ENCODE results near the gene PARP4. TPM values are rescaled to one million over a fixed set of nuclear protein-coding genes. Genes with fewer than 3 reads are reported as not detected.

Gene PARP4
- total and polyA plus RNA-seq, 2 of the 13 experiments (the other 11 are each of a cell fraction or from before 2014, with no cell fraction given), result 40.5 to 42.6 TPM

- TF ChIP-seq MED13 (CRISPR knock-in tag; IDR thresholded peaks at IDR 0.05) (peak; percentile 61; the same call in 1 of the 2 replicates), SRSF9 (IDR thresholded peaks at IDR 0.05; ENCODE audit: borderline replicate concordance, insufficient read depth, low read depth, low read length, poor library complexity, severe bottlenecking) (no peak), HOXD1 (CRISPR knock-in tag; IDR thresholded peaks at IDR 0.05) (peak; percentile 26; the same call in 1 of the 2 replicates), ZNF317 (CRISPR knock-in tag; IDR thresholded peaks at IDR 0.05) (peak; percentile 97), ZNF350 (CRISPR knock-in tag; IDR thresholded peaks at IDR 0.05; ENCODE audit: borderline replicate concordance, low read depth) (peak; percentile 87; the same call in 1 of the 2 replicates), ZNF556 (CRISPR knock-in tag; IDR thresholded peaks at IDR 0.05; ENCODE audit: borderline replicate concordance) (peak; percentile 92; the same call in 1 of the 2 replicates), ZFP90 (CRISPR knock-in tag; IDR thresholded peaks at IDR 0.05; ENCODE audit: borderline replicate concordance) (peak; percentile 79; the same call in 1 of the 2 replicates), POLR2AphosphoS2 (IDR thresholded peaks at IDR 0.05; ENCODE audit: low read depth, low read length) (0 out of 2 replicates have a peak, but pooled peaks have one; percentile 31), ZFP82 (CRISPR knock-in tag; IDR thresholded peaks at IDR 0.05; ENCODE audit: borderline replicate concordance) (no peak), TP53 (CRISPR knock-in tag; conservative IDR thresholded peaks at IDR 0.05) (no peak), ZNF263 (CRISPR knock-in tag; IDR thresholded peaks at IDR 0.05) (peak; percentile 26; the same call in 1 of the 2 replicates), HNRNPK (IDR thresholded peaks at IDR 0.05; ENCODE audit: low read depth, low read length, poor library complexity, severe bottlenecking) (peak; percentile 14), GATAD2A (CRISPR knock-in tag; IDR thresholded peaks at IDR 0.05) (peak; percentile 66), AGO1 (IDR thresholded peaks at IDR 0.05; ENCODE audit: low read depth, low read length, poor library complexity, severe bottlenecking) (peak; percentile 57), CHD2 (IDR thresholded peaks at IDR 0.05; ENCODE audit: low read depth, low read length) (peak; percentile 81)
- TF ChIP-seq, protein P1, sequence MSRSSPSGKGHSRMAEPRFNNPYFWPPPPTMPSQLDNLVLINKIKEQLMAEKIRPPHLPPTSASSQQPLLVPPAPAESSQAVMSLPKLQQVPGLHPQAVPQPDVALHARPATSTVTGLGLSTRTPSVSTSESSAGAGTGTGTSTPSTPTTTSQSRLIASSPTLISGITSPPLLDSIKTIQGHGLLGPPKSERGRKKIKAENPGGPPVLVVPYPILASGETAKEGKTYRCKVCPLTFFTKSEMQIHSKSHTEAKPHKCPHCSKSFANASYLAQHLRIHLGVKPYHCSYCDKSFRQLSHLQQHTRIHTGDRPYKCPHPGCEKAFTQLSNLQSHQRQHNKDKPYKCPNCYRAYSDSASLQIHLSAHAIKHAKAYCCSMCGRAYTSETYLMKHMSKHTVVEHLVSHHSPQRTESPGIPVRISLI (CRISPR knock-in tag; IDR thresholded peaks at IDR 0.05; ENCODE audit: borderline replicate concordance), result peak; percentile 60; the same call in 1 of the 2 replicates
- TF ChIP-seq, protein P2, sequence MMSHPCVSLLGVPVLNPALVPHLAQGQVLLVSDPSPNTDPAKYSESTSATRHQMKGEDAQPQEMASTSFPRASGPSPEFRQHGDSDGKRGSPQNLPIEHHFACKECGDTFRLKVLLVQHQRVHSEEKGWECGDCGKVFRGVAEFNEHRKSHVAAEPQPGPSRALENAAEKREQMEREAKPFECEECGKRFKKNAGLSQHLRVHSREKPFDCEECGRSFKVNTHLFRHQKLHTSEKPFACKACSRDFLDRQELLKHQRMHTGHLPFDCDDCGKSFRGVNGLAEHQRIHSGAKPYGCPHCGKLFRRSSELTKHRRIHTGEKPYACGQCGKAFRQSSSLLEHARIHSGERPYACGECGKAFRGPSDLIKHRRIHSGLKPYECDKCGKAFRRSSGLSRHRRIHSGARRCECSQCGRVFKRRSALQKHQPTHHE (CRISPR knock-in tag; IDR thresholded peaks at IDR 0.05; ENCODE audit: borderline replicate concordance), result peak; percentile 76; the same call in 1 of the 2 replicates
- TF ChIP-seq, protein P3, sequence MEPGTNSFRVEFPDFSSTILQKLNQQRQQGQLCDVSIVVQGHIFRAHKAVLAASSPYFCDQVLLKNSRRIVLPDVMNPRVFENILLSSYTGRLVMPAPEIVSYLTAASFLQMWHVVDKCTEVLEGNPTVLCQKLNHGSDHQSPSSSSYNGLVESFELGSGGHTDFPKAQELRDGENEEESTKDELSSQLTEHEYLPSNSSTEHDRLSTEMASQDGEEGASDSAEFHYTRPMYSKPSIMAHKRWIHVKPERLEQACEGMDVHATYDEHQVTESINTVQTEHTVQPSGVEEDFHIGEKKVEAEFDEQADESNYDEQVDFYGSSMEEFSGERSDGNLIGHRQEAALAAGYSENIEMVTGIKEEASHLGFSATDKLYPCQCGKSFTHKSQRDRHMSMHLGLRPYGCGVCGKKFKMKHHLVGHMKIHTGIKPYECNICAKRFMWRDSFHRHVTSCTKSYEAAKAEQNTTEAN (CRISPR knock-in tag; conservative IDR thresholded peaks at IDR 0.05), result peak; percentile 45; the same call in 1 of the 2 replicates
- TF ChIP-seq, protein P4, sequence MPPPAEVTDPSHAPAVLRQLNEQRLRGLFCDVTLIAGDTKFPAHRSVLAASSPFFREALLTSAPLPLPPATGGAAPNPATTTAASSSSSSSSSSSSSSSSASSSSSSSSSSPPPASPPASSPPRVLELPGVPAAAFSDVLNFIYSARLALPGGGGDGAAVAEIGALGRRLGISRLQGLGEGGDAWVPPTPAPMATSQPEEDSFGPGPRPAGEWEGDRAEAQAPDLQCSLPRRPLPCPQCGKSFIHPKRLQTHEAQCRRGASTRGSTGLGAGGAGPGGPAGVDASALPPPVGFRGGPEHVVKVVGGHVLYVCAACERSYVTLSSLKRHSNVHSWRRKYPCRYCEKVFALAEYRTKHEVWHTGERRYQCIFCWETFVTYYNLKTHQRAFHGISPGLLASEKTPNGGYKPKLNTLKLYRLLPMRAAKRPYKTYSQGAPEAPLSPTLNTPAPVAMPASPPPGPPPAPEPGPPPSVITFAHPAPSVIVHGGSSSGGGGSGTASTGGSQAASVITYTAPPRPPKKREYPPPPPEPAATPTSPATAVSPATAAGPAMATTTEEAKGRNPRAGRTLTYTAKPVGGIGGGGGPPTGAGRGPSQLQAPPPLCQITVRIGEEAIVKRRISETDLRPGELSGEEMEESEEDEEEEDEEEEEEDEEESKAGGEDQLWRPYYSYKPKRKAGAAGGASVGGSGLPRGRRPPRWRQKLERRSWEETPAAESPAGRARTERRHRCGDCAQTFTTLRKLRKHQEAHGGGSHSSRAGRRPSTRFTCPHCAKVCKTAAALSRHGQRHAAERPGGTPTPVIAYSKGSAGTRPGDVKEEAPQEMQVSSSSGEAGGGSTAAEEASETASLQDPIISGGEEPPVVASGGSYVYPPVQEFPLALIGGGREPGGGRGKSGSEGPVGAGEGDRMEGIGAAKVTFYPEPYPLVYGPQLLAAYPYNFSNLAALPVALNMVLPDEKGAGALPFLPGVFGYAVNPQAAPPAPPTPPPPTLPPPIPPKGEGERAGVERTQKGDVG (CRISPR knock-in tag; IDR thresholded peaks at IDR 0.05; ENCODE audit: borderline replicate concordance), result peak; percentile 73; the same call in 1 of the 2 replicates
Observed at GRCh38 chr13:24512197-24512907, at the start of gene PARP4 (continued).
